Uterus (tissue), 4 donors: ENCODE measurements around the gene HTR1D. TPM values are rescaled to one million over a fixed set of nuclear protein-coding genes. Genes with fewer than 3 reads are reported as not detected.
"Not testable (repeated sequence)": the region's sequence is repeated elsewhere in the genome, so short reads cannot be mapped to it uniquely, and the experiment has no call there.

Experiments used
- DNase-seq, 2 donors: peaks; one replicate each; pipeline ENCODE4 v3.0.0-alpha.2; 2019 to 2020
- H3K27ac ChIP-seq, 2 donors: fragments of 200-600 bp; sonication (generic); 1 replicate in 1 of 2; 2 replicates in 1 of 2; pipeline ENCODE4 v1.5.1; 2016 to 2018
- H3K27me3 ChIP-seq, 2 donors: fragments of 200-600 bp; sonication (generic); one replicate each; pipeline ENCODE4 v1.5.1; 2018 to 2019; ENCODE audit warnings: control low read depth in 1 of 2
- H3K36me3 ChIP-seq, 2 donors: fragments of 200-600 bp; sonication (generic); one replicate each; pipeline ENCODE4 v1.5.1; 2019; ENCODE audit warnings: control low read depth in 1 of 2
- H3K4me1 ChIP-seq, 2 donors: fragments of 200-600 bp; sonication (generic); one replicate each; pipeline ENCODE4 v1.5.1; 2018 to 2019; ENCODE audit warnings: control low read depth in 1 of 2
- H3K4me3 ChIP-seq, 2 donors: fragments of 200-600 bp; sonication (generic); 1 replicate in 1 of 2; 2 replicates in 1 of 2; pipeline ENCODE4 v1.5.1; 2018 to 2019; ENCODE audit warnings: mild to moderate bottlenecking in 1 of 2
- H3K9me3 ChIP-seq, 2 donors: fragments of 200-600 bp; sonication (generic); one replicate each; pipeline ENCODE4 v1.5.1; 2019; ENCODE audit warnings: control low read depth in 1 of 2
- POLR2A ChIP-seq, 2 donors: fragments of 450-650 bp; IDR thresholded peaks; one replicate each; pipeline ENCODE4 v1.6.1; 2016; ENCODE audit warnings: antibody characterized with exemption in 2 of 2, mild to moderate bottlenecking in 1 of 2, moderate library complexity in 1 of 2
- intact Hi-C: fragments of 100-400 bp; cut with DNase I; formaldehyde crosslinking; loops from one replicate; pipeline ENCODE4 v1.15.1; 2023; ENCODE audit warnings: low total_unique reads
- total RNA-seq, 4 donors: library from RNA; depleted of rRNA in 3 of 4; stranded (reverse); fragments of >200 nt in 3 of 4; gene quantifications; one replicate each; pipeline versions ENCODE4 v1.1.0 to v1.2.4, GENCODE V29; 2014 to 2023
- TF ChIP-seq, protein P1 (sequence below), 4 experiments: fragments of 200-600 bp in 2 of 4; fragments of 450-650 bp in 2 of 4; sonication (generic) in 2 of 4; IDR thresholded peaks; one replicate each; pipeline ENCODE4 v1.5.1; 2016 to 2019; ENCODE audit warnings: antibody characterized with exemption in 4 of 4, mild to moderate bottlenecking in 2 of 4, moderate library complexity in 1 of 4
- donor health status: DM: yes; HTN: yes; CAD: no.

The HTR1D gene
- total RNA-seq, 4 donors from 2014 or later: not detected

DNA sequence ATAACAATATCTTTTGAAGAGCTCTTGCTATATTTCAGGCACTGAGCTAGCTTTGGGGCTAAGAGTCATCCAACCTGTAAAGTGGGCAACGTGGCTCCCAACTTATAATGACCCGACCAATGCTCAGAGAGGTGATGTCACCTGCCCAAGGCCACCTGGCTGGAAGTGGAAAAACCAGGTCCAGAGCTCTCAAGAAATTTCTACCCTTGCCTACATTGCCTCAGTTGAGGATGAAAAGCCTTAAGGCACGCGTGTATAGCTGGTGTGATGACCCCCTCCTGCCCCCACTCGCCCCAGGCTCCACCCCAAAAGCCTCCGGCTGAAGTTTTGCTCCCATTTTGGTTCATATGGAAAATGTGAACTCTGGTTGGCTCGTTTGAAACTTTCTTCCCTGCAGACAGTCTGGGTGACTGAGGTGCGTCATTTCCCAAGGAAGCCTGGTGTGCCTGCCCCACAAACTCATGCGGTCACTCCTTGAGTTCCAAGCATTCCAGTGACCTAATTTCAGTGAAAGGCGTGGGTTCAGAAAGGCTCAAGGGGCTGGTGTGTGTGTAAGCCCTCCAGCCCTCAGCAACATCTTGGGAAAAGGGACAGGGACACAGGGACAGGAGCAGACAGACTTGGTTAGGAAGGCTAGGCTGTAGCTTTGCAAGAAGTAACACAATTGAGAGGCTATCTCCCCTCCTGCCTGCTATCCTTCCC, 20.5 kb downstream of the HTR1D start:
- Histone ChIP-seq H3K4me3 (no peak overlapping the region), H3K36me3 (no peaks in the 10 kb centered on the region), H3K9me3 (no peaks in the 10 kb centered on the region), H3K27ac (no peak overlapping the region), H3K27me3 (no peaks in the 10 kb centered on the region), H3K4me1 (no peaks in the 10 kb centered on the region)
- TF ChIP-seq, protein P1, sequence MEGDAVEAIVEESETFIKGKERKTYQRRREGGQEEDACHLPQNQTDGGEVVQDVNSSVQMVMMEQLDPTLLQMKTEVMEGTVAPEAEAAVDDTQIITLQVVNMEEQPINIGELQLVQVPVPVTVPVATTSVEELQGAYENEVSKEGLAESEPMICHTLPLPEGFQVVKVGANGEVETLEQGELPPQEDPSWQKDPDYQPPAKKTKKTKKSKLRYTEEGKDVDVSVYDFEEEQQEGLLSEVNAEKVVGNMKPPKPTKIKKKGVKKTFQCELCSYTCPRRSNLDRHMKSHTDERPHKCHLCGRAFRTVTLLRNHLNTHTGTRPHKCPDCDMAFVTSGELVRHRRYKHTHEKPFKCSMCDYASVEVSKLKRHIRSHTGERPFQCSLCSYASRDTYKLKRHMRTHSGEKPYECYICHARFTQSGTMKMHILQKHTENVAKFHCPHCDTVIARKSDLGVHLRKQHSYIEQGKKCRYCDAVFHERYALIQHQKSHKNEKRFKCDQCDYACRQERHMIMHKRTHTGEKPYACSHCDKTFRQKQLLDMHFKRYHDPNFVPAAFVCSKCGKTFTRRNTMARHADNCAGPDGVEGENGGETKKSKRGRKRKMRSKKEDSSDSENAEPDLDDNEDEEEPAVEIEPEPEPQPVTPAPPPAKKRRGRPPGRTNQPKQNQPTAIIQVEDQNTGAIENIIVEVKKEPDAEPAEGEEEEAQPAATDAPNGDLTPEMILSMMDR (IDR thresholded peaks at IDR 0.05): no peak
- TF ChIP-seq POLR2A (IDR thresholded peaks at IDR 0.05): no peak
- DNase-seq: no peak
- intact Hi-C loops: no loop called here

DNA sequence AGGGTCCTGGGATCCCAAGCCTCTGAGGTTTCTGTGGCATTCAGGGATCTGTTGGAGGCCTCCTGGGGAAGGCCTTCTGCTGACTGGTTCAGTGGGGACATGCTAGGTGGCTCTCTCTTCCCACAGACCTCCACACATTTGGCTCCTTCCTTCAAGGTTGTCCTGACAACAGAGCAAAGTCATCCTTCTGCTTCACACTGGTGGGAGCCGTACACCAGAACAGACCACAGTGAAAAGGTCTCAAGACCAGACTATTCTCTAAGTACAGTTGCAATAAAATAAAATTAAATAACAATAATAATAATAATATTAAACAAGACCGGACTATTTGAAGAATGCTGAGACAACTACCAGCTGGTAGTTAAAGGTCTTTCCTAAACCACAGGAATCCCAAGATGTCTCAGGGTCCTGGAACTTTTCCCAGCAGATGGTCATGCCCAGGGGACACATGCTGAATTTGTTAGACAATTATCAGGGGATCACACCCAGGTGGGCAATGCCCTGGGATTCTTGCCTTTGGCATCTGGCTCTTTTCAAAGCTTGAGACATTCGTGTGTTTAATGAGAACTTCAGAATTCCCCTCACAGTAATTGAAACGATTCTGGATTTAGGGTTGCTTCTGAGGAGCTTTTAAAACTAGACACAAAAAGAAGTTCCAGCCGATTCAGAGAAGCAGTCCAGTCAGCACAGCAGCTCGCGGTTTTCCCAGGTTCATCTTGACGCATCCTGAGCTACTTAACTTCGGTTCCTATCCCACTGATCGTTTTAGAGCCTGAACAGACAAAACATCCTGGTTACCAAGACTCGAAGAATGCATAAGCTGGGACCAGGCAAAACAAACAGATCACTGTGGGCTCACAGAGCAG, 22.9 kb downstream of the HTR1D start:
- Histone ChIP-seq H3K27ac (no peak overlapping the region), H3K27me3 (no peaks in the 10 kb centered on the region), H3K9me3 (no peaks in the 10 kb centered on the region), H3K4me3 (no peak overlapping the region), H3K4me1 (no peaks in the 10 kb centered on the region), H3K36me3 (no peaks in the 10 kb centered on the region)
- no peak for DNase-seq
- intact Hi-C loops: no loop called here
- TF ChIP-seq, protein P1 (IDR thresholded peaks at IDR 0.05): no peak
- TF ChIP-seq POLR2A (IDR thresholded peaks at IDR 0.05): no peak

DNA sequence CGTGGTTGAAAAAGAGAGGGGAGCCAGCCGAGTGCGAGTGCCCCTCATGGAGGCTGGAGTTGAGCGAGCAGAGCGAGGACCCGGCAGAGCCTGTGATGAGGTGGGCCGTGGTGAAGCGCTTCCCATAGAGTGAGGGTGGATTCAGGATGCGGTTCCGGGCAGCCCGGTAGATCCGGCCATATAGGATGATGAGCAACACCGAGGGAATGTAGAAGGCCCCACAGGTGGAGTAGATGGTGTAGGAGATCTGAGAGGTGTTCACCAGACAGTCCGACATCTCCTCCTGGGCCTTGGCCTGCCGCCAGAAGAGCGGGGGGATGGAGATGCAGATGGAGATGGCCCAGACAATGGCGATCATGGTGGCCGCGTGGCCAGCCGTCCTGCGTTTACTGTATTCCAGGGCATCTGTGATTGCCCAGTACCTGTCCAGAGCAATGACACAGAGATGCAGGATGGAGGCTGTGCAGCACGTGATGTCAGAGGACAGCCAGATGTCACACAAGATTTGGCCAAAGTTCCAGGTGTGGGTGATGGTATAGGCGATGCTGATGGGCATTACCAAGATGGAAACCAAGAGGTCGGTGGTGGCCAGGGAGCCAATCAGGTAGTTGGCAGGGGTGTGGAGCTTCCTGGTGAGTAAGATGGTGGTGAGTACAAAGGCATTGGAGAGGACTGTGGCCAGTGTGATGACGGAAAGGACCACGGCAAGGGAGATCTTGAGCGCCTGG, 23.7 kb downstream of the HTR1D start:
- Histone ChIP-seq H3K9me3 (no peaks in the 10 kb centered on the region), H3K4me3 (no peak overlapping the region), H3K27me3 (no peaks in the 10 kb centered on the region), H3K27ac (no peak overlapping the region), H3K36me3 (no peaks in the 10 kb centered on the region), H3K4me1 (no peaks in the 10 kb centered on the region)
- no peak for DNase-seq
- intact Hi-C loops: no loop called here
- no peak for TF ChIP-seq POLR2A (IDR thresholded peaks at IDR 0.05)
- TF ChIP-seq, protein P1 (IDR thresholded peaks at IDR 0.05): no peak

DNA sequence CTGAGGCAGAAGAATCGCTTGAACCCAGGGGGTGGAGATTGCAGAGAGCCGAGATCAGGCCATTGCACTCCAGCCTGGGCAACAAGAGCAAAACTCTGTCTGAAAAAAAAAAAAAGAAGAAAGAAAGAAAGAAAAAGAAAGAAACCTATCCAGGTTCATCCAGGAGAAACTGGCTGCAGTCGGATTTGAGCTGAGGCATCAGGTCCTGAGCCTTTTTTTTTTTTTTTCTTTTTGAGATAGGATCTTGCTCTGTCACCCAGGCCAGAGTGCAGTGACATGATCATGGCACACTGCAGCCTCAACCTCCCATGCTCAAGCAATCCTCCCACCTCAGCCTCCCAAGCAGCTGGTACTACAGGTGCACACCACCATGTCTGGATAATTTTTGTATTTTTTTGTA, 26.1 kb downstream of the HTR1D start:
- H3K4me1 ChIP-seq: no peaks in the 10 kb centered on the region
- TF ChIP-seq, protein P1 (IDR thresholded peaks at IDR 0.05): no peak
- no peak for TF ChIP-seq POLR2A (IDR thresholded peaks at IDR 0.05)
- intact Hi-C loops: no loop called here
- no peaks in the 10 kb centered on the region for H3K36me3 ChIP-seq
- no peaks in the 10 kb centered on the region for H3K9me3 ChIP-seq
- H3K27ac ChIP-seq: no peak overlapping the region
- H3K27me3 ChIP-seq: no peaks in the 10 kb centered on the region
- no peak overlapping the region for H3K4me3 ChIP-seq
- DNase-seq: no peak

DNA sequence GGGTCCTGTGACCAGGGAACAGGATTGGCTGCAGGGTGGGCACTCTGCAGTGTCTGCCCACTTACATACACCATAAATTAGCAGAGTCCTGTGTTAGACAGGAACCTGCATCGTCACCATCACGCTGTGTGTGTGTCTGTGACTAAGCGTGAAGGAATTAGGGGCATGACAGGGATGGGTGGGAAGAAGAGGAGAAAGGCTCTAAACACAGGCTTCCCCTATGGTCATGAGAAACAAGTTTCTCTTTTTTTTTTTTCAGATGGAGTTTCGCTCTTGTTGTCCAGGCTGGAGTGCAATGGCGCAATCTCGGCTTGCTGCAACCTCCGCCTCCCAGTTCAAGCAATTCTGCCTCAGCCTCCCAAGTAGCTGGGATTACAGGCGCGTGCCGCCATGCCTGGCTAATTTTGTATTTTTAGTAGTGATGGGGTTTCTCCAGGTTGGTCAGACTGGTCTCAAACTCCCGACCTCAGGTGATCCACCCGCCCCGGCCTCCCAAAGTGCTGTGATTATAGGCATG, 28.3 kb downstream of the HTR1D start:
- H3K4me1 ChIP-seq, H3K27ac ChIP-seq, DNase-seq, intact Hi-C loops, H3K4me3 ChIP-seq, H3K9me3 ChIP-seq, H3K27me3 ChIP-seq, H3K36me3 ChIP-seq: not testable (repeated sequence)
